KMS-11 (cell line): Measurements from ENCODE around the gene GMNN.

Source experiments
- H2AFZ ChIP-seq: fragments of 200-600 bp; sonication (generic); 2 replicates; pipeline ENCODE4 v1.6.1; 2016; ENCODE audit warnings: antibody characterized with exemption, mixed run types, low read depth
- H3K27ac ChIP-seq: fragments of 200-600 bp; sonication (generic); 2 replicates; pipeline ENCODE4 v1.6.1; 2016; ENCODE audit warnings: mild to moderate bottlenecking, mixed run types
- H3K27me3 ChIP-seq: fragments of 200-600 bp; sonication (generic); 2 replicates; pipeline ENCODE4 v1.6.1; 2017; ENCODE audit warnings: mild to moderate bottlenecking, low read depth, mixed run types, moderate library complexity; ENCODE audit not compliant: insufficient read depth
- H3K36me3 ChIP-seq: fragments of 200-600 bp; sonication (generic); 2 replicates; pipeline ENCODE4 v1.6.1; 2017; ENCODE audit warnings: mild to moderate bottlenecking, mixed run types; ENCODE audit not compliant: insufficient read depth
- H3K4me1 ChIP-seq: fragments of 200-600 bp; sonication (generic); 2 replicates; pipeline ENCODE4 v1.6.1; 2016; ENCODE audit warnings: mild to moderate bottlenecking, low read depth, mixed run types; ENCODE audit not compliant: poor library complexity, severe bottlenecking
- H3K4me2 ChIP-seq: fragments of 200-600 bp; sonication (generic); 2 replicates; pipeline ENCODE4 v1.7.0; 2016; ENCODE audit warnings: mild to moderate bottlenecking, mixed run types
- H3K4me3 ChIP-seq: fragments of 200-600 bp; sonication (generic); IDR thresholded peaks from 2 replicates; pipeline ENCODE4 v1.6.1; 2017; ENCODE audit warnings: low read depth, low read length, mixed read lengths; ENCODE audit not compliant: insufficient read depth
- H3K79me2 ChIP-seq: fragments of 200-600 bp; sonication (generic); 2 replicates; pipeline ENCODE4 v1.6.1; 2016; ENCODE audit warnings: low read depth, mixed run types; ENCODE audit not compliant: insufficient read depth
- H3K9ac ChIP-seq: fragments of 200-600 bp; sonication (generic); 2 replicates; pipeline ENCODE4 v1.6.1; 2016; ENCODE audit warnings: mild to moderate bottlenecking, mixed run types
- H4K20me1 ChIP-seq: fragments of 200-600 bp; sonication (generic); 2 replicates; pipeline ENCODE4 v1.6.1; 2016; ENCODE audit warnings: mild to moderate bottlenecking, mixed run types; ENCODE audit not compliant: insufficient read depth
- TF ChIP-seq, protein P1 (sequence below): fragments of 200-600 bp; sonication (generic); conservative IDR thresholded peaks from 2 replicates; pipeline ENCODE4 v1.6.1; 2017; ENCODE audit warnings: low read depth, mild to moderate bottlenecking, antibody characterized with exemption, low read length, moderate library complexity, mixed read lengths

The GMNN gene

GRCh38 chr6:24775520-24776058 lies 852 bp downstream of the GMNN start:
- TF ChIP-seq, protein P1, sequence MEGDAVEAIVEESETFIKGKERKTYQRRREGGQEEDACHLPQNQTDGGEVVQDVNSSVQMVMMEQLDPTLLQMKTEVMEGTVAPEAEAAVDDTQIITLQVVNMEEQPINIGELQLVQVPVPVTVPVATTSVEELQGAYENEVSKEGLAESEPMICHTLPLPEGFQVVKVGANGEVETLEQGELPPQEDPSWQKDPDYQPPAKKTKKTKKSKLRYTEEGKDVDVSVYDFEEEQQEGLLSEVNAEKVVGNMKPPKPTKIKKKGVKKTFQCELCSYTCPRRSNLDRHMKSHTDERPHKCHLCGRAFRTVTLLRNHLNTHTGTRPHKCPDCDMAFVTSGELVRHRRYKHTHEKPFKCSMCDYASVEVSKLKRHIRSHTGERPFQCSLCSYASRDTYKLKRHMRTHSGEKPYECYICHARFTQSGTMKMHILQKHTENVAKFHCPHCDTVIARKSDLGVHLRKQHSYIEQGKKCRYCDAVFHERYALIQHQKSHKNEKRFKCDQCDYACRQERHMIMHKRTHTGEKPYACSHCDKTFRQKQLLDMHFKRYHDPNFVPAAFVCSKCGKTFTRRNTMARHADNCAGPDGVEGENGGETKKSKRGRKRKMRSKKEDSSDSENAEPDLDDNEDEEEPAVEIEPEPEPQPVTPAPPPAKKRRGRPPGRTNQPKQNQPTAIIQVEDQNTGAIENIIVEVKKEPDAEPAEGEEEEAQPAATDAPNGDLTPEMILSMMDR: no peak
- peaks cover 36% of the 10 kb centered on the region for H3K4me1 ChIP-seq
- H3K27me3 ChIP-seq: no peaks in the 10 kb centered on the region
- peak overlapping the region; percentile 91; the same call in 1 of the 2 replicates for H3K9ac ChIP-seq
- H3K36me3 ChIP-seq: peaks cover 13% of the 10 kb centered on the region; the same call in 1 of the 2 replicates
- peaks cover 18% of the 10 kb centered on the region; the same call in 1 of the 2 replicates for H4K20me1 ChIP-seq
- peak overlapping the region; percentile 98; the same call in 1 of the 2 replicates for H3K27ac ChIP-seq
- no peak overlapping the region for H3K4me3 ChIP-seq
- H3K79me2 ChIP-seq: peaks cover 49% of the 10 kb centered on the region
- H3K4me2 ChIP-seq: peak overlapping the region; percentile 89
- peak overlapping the region; percentile 88 for H2AFZ ChIP-seq

GRCh38 chr6:24777227-24777626 lies 2.5 kb downstream of the GMNN start:
- Histone ChIP-seq H3K4me2 (peak overlapping the region; percentile 89), H3K36me3 (peaks cover 19% of the 10 kb centered on the region; the same call in 1 of the 2 replicates), H3K4me3 (no peak overlapping the region)

DNA sequence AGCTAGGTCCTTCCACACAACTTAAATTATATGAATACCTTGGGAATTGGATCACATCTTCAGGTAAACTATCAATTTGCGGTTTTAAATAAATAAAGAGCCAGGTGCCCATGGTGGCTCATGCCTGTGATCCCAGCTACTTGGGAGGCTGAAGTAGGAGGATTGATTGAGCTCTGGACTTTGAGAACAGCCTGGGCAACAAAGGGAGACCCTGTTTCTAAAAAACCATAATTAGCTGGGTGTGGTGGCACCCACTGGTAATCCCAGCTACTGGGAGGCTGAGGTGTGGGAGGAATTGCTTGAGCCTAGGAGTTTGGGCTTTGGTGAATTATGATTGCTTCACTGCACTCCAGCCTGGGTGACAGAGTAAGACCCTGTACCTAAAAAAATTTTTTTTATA lies 3.4 kb downstream of the GMNN start:
- Histone ChIP-seq H3K36me3 (peaks cover 22% of the 10 kb centered on the region; the same call in 1 of the 2 replicates), H3K4me3 (no peak overlapping the region), H2AFZ (no peak overlapping the region), H4K20me1 (peaks cover 18% of the 10 kb centered on the region; the same call in 1 of the 2 replicates), H3K27ac (no peak overlapping the region), H3K27me3 (no peaks in the 10 kb centered on the region), H3K79me2 (peaks cover 51% of the 10 kb centered on the region), H3K9ac (no peak overlapping the region), H3K4me2 (peak overlapping the region; percentile 89; the same call in 1 of the 2 replicates), H3K4me1 (peaks cover 36% of the 10 kb centered on the region)
- TF ChIP-seq, protein P1: no peak

More at GRCh38 chr6:24777227-24777626, 2.5 kb downstream of the GMNN start:
- Histone ChIP-seq H2AFZ (no peak overlapping the region), H3K79me2 (peaks cover 51% of the 10 kb centered on the region), H3K27me3 (no peaks in the 10 kb centered on the region), H4K20me1 (peaks cover 18% of the 10 kb centered on the region; the same call in 1 of the 2 replicates), H3K4me1 (peaks cover 36% of the 10 kb centered on the region), H3K9ac (no peak overlapping the region), H3K27ac (no peak overlapping the region)
- TF ChIP-seq, protein P1: no peak

GRCh38 chr6:24778878-24779277 lies 4.1 kb downstream of the GMNN start:
- H3K4me2 ChIP-seq: no peak overlapping the region
- peaks cover 22% of the 10 kb centered on the region; the same call in 1 of the 2 replicates for H3K36me3 ChIP-seq
- H4K20me1 ChIP-seq: peaks cover 18% of the 10 kb centered on the region; the same call in 1 of the 2 replicates
- H3K4me3 ChIP-seq: no peak overlapping the region
- no peak overlapping the region for H2AFZ ChIP-seq
- peaks cover 36% of the 10 kb centered on the region for H3K4me1 ChIP-seq
- TF ChIP-seq, protein P1: no peak
- H3K27me3 ChIP-seq: no peaks in the 10 kb centered on the region
- no peak overlapping the region for H3K27ac ChIP-seq
- H3K79me2 ChIP-seq: peaks cover 51% of the 10 kb centered on the region
- no peak overlapping the region for H3K9ac ChIP-seq
